HEK293 (cell line): ENCODE measurements around the gene TFAP2C.

Source experiments
- CTCF ChIA-PET: fragments of 350-600 bp; formaldehyde crosslinking; extraction: SDS; loops from one replicate; lab custom pipeline; 2021; ENCODE audit warnings: antibody characterized with exemption; lab: Yijun Ruan, JAX
- POLR2A ChIA-PET: fragments of 300-600 bp; formaldehyde crosslinking; extraction: SDS; loops from one replicate; lab custom pipeline; 2020; ENCODE audit warnings: antibody characterized with exemption, inconsistent platforms; lab: Yijun Ruan, JAX
- H3K27ac ChIP-seq: fragments of 200-500 bp; sonication (Bioruptor generic); 2 replicates; pipeline ENCODE4 v1.5.1; 2014; ENCODE audit warnings: low read depth, low read length, control low read depth, inconsistent platforms; ENCODE audit errors: extremely low read depth
- H3K36me3 ChIP-seq, 2 experiments: fragments of 200-500 bp in 1 of 2; sonication (Bioruptor generic) in 1 of 2; 1 replicate in 1 of 2; 2 replicates in 1 of 2; pipeline ENCODE4 v1.5.1; 2014 to 2017; ENCODE audit warnings: inconsistent platforms in 2 of 2, low read length in 2 of 2; ENCODE audit not compliant: control insufficient read depth in 2 of 2, insufficient read depth in 1 of 2
- H3K4me1 ChIP-seq: fragments of 200-500 bp; sonication (Bioruptor generic); 2 replicates; pipeline ENCODE4 v1.5.1; 2014; ENCODE audit warnings: mild to moderate bottlenecking, low read length, inconsistent platforms; ENCODE audit not compliant: control insufficient read depth, insufficient read depth
- H3K4me3 ChIP-seq: 2 replicates; pipeline ENCODE4 v1.5.1; 2011; ENCODE audit warnings: low read depth, mild to moderate bottlenecking, control low read depth, low read length, moderate library complexity
- H3K9me3 ChIP-seq: fragments of 200-500 bp; sonication (Bioruptor generic); 2 replicates; pipeline ENCODE4 v1.5.1; 2014; ENCODE audit warnings: low read depth, low read length, inconsistent platforms; ENCODE audit not compliant: control insufficient read depth, insufficient read depth
- HIC1 ChIP-seq: fragments of 450-650 bp; formaldehyde crosslinking; IDR thresholded peaks from 2 replicates; pipeline ENCODE4 v1.5.1; 2016; ENCODE audit warnings: missing biosample characterization, missing genetic modification characterization
- KLF10 ChIP-seq: fragments of 450-650 bp; IDR thresholded peaks from 2 replicates; pipeline ENCODE4 v1.5.1; 2018; ENCODE audit warnings: missing biosample characterization, mild to moderate bottlenecking, missing genetic modification characterization
- KLF9 ChIP-seq: fragments of 450-650 bp; formaldehyde crosslinking; IDR thresholded peaks from 2 replicates; pipeline ENCODE4 v1.5.1; 2016; ENCODE audit warnings: missing biosample characterization, missing genetic modification characterization, low read depth
- PATZ1 ChIP-seq: fragments of 450-650 bp; formaldehyde crosslinking; IDR thresholded peaks from 2 replicates; pipeline ENCODE4 v1.5.1; 2016; ENCODE audit warnings: missing biosample characterization, missing genetic modification characterization
- PBX3 ChIP-seq: sonication (generic); formaldehyde crosslinking; IDR thresholded peaks from 2 replicates; pipeline ENCODE4 v1.8.1; 2022; ENCODE audit warnings: mild to moderate bottlenecking, moderate library complexity, missing genetic modification reagents
- SALL2 ChIP-seq: fragments of 450-650 bp; formaldehyde crosslinking; IDR thresholded peaks from 2 replicates; pipeline ENCODE4 v1.5.0; 2017; ENCODE audit warnings: missing biosample characterization, mild to moderate bottlenecking, missing genetic modification characterization, borderline replicate concordance
- SP3 ChIP-seq: fragments of 450-650 bp; formaldehyde crosslinking; IDR thresholded peaks from 2 replicates; pipeline ENCODE4 v1.5.1; 2016; ENCODE audit warnings: missing biosample characterization, missing genetic modification characterization
- TCF7L2 ChIP-seq: IDR thresholded peaks from 2 replicates; pipeline ENCODE4 v1.6.1; 2011; ENCODE audit warnings: low read depth, mild to moderate bottlenecking, inconsistent platforms, low read length, moderate library complexity, borderline replicate concordance
- ZBTB1 ChIP-seq: fragments of 450-650 bp; formaldehyde crosslinking; IDR thresholded peaks from 2 replicates; pipeline ENCODE4 v1.5.1; 2016; ENCODE audit warnings: missing biosample characterization, missing genetic modification characterization
- ZBTB49 ChIP-seq: fragments of 450-650 bp; formaldehyde crosslinking; IDR thresholded peaks from 2 replicates; pipeline ENCODE4 v1.5.1; 2016; ENCODE audit warnings: missing biosample characterization, missing genetic modification characterization, low read depth
- ZBTB7A ChIP-seq: fragments of 450-650 bp; formaldehyde crosslinking; IDR thresholded peaks from 2 replicates; pipeline ENCODE4 v1.5.1; 2016; ENCODE audit warnings: low read depth, missing biosample characterization, missing genetic modification characterization
- ZNF121 ChIP-seq: fragments of 450-650 bp; formaldehyde crosslinking; IDR thresholded peaks from 2 replicates; pipeline ENCODE4 v1.5.1; 2016; ENCODE audit warnings: missing biosample characterization, missing genetic modification characterization
- ZNF175 ChIP-seq: fragments of 450-650 bp; formaldehyde crosslinking; IDR thresholded peaks from 2 replicates; pipeline ENCODE4 v1.5.1; 2016; ENCODE audit warnings: missing biosample characterization, missing genetic modification characterization
- ZNF2 ChIP-seq: fragments of 450-650 bp; formaldehyde crosslinking; IDR thresholded peaks from 2 replicates; pipeline ENCODE4 v1.5.1; 2016; ENCODE audit warnings: missing biosample characterization, missing genetic modification characterization
- ZNF211 ChIP-seq: fragments of 450-650 bp; formaldehyde crosslinking; IDR thresholded peaks from 2 replicates; pipeline ENCODE4 v1.5.1; 2016; ENCODE audit warnings: low read depth, missing biosample characterization, missing genetic modification characterization
- ZNF23 ChIP-seq: fragments of 450-650 bp; formaldehyde crosslinking; IDR thresholded peaks from 2 replicates; pipeline ENCODE4 v1.5.1; 2016; ENCODE audit warnings: missing biosample characterization, missing genetic modification characterization, borderline replicate concordance
- ZNF24 ChIP-seq: fragments of 450-650 bp; formaldehyde crosslinking; IDR thresholded peaks from 2 replicates; pipeline ENCODE4 v1.5.1; 2016; ENCODE audit warnings: missing biosample characterization, missing genetic modification characterization
- ZNF302 ChIP-seq: fragments of 450-650 bp; formaldehyde crosslinking; IDR thresholded peaks from 2 replicates; pipeline ENCODE4 v1.5.1; 2016; ENCODE audit warnings: missing biosample characterization, missing genetic modification characterization, low read depth
- ZNF324 ChIP-seq: fragments of 450-650 bp; formaldehyde crosslinking; IDR thresholded peaks from 2 replicates; pipeline ENCODE4 v1.5.1; 2016; ENCODE audit warnings: missing biosample characterization, missing genetic modification characterization
- ZNF391 ChIP-seq: fragments of 450-650 bp; formaldehyde crosslinking; IDR thresholded peaks from 2 replicates; pipeline ENCODE4 v1.5.1; 2016; ENCODE audit warnings: low read depth, missing biosample characterization, missing genetic modification characterization, borderline replicate concordance
- ZNF404 ChIP-seq: fragments of 450-650 bp; formaldehyde crosslinking; IDR thresholded peaks from 2 replicates; pipeline ENCODE4 v1.5.1; 2017; ENCODE audit warnings: missing biosample characterization, missing genetic modification characterization
- ZNF549 ChIP-seq: fragments of 450-650 bp; IDR thresholded peaks from 2 replicates; pipeline ENCODE4 v1.5.1; 2018; ENCODE audit warnings: missing biosample characterization, missing genetic modification characterization, mild to moderate bottlenecking, inconsistent platforms, moderate library complexity
- ZNF571 ChIP-seq: fragments of 450-650 bp; formaldehyde crosslinking; IDR thresholded peaks from 2 replicates; pipeline ENCODE4 v1.5.0; 2017; ENCODE audit warnings: missing biosample characterization, missing genetic modification characterization
- ZNF585B ChIP-seq: fragments of 450-650 bp; formaldehyde crosslinking; IDR thresholded peaks from 2 replicates; pipeline ENCODE4 v1.5.1; 2016; ENCODE audit warnings: missing biosample characterization, missing genetic modification characterization
- ZNF610 ChIP-seq: fragments of 450-650 bp; formaldehyde crosslinking; IDR thresholded peaks from 2 replicates; pipeline ENCODE4 v1.5.1; 2016; ENCODE audit warnings: missing biosample characterization, missing genetic modification characterization, borderline replicate concordance
- ZNF701 ChIP-seq: fragments of 450-650 bp; formaldehyde crosslinking; IDR thresholded peaks from 2 replicates; pipeline ENCODE4 v1.5.1; 2016; ENCODE audit warnings: missing biosample characterization, missing genetic modification characterization
- ZNF776 ChIP-seq: fragments of 450-650 bp; formaldehyde crosslinking; IDR thresholded peaks from 2 replicates; pipeline ENCODE4 v1.5.0; 2017; ENCODE audit warnings: missing biosample characterization, missing genetic modification characterization, borderline replicate concordance
- ZNF777 ChIP-seq: fragments of 450-650 bp; formaldehyde crosslinking; IDR thresholded peaks from 2 replicates; pipeline ENCODE4 v1.5.1; 2017; ENCODE audit warnings: missing biosample characterization, missing genetic modification characterization, borderline replicate concordance
- ZNF843 ChIP-seq: fragments of 450-650 bp; formaldehyde crosslinking; IDR thresholded peaks from 2 replicates; pipeline ENCODE4 v1.5.1; 2016; ENCODE audit warnings: missing biosample characterization, missing genetic modification characterization
- ZSCAN4 ChIP-seq: fragments of 450-650 bp; formaldehyde crosslinking; IDR thresholded peaks from 2 replicates; pipeline ENCODE4 v1.5.1; 2017; ENCODE audit warnings: missing biosample characterization, missing genetic modification characterization

Gene TFAP2C

GRCh38 chr20:56628873-56629463 lies at the start of gene TFAP2C:
TSS of gene TFAP2C (plus strand) at chr20:56629306. CDS start at chr20:56629545, 239 bp downstream.
- H3K4me3 ChIP-seq = peak within 1 kb of the TSS; percentile 78
- peaks cover 0 to 26% of the 10 kb centered on the region in 2 experiments; a peak in 1 of 3 replicates for H3K36me3 ChIP-seq
- ChIA-PET POLR2A (interaction anchor here (1.0 kb wide), 1 partner anchor 1068 kb away, joined by 3 read pairs; no protein-coding TSS in a partner anchor), CTCF (interaction anchor here (0.5 to 1.9 kb wide), 6 partner anchors 21 to 359 kb away, joined by 3 to 6 read pairs (median 4); no protein-coding TSS in a partner anchor)
- H3K4me1 ChIP-seq = no peaks in the 10 kb centered on the region
- no peaks in the 10 kb centered on the region for H3K9me3 ChIP-seq
- H3K27ac ChIP-seq = peak within 1 kb of the TSS; percentile 47
- no peak for TF ChIP-seq ZNF175 (tag by site-specific recombination)
- no peak for TF ChIP-seq ZBTB7A (tag by site-specific recombination)
- TF ChIP-seq HIC1 = no peak
- no peak for TF ChIP-seq ZNF549
- no peak for TF ChIP-seq ZNF324 (tag by site-specific recombination)
- TF ChIP-seq ZNF24 (tag by site-specific recombination) = no peak
- TF ChIP-seq ZBTB49 = no peak
- TF ChIP-seq ZNF2 (tag by site-specific recombination) = no peak
- TF ChIP-seq ZNF121 (tag by site-specific recombination) = no peak
- peak; percentile 13; the same call in 1 of the 2 replicates for TF ChIP-seq PBX3 (CRISPR knock-in tag)
- TF ChIP-seq ZNF585B (tag by site-specific recombination) = no peak
- TF ChIP-seq KLF10 (tag by site-specific recombination) = peak; percentile 51; the same call in 1 of the 2 replicates
- peak; percentile 33; the same call in 1 of the 2 replicates for TF ChIP-seq SP3 (tag by site-specific recombination)
- no peak for TF ChIP-seq ZNF610
- no peak for TF ChIP-seq ZNF391 (tag by site-specific recombination)
- no peak for TF ChIP-seq ZNF23 (tag by site-specific recombination)
- TF ChIP-seq ZNF776 (tag by site-specific recombination) = no peak
- TF ChIP-seq ZNF843 (tag by site-specific recombination) = no peak
- no peak for TF ChIP-seq ZNF302 (tag by site-specific recombination)
- TF ChIP-seq ZSCAN4 (tag by site-specific recombination) = no peak
- no peak for TF ChIP-seq ZNF571 (tag by site-specific recombination)
- no peak for TF ChIP-seq ZNF211 (tag by site-specific recombination)
- TF ChIP-seq TCF7L2 = no peak
- no peak for TF ChIP-seq ZNF404
- TF ChIP-seq SALL2 (tag by site-specific recombination) = no peak
- TF ChIP-seq ZNF777 (tag by site-specific recombination) = 0 out of 2 replicates have a peak, but pooled peaks have one; percentile 21
- no peak for TF ChIP-seq ZBTB1
- TF ChIP-seq KLF9 = peak; percentile 28; the same call in 1 of the 2 replicates
- TF ChIP-seq PATZ1 (tag by site-specific recombination) = peak; percentile 52; the same call in 1 of the 2 replicates
- TF ChIP-seq ZNF701 = no peak
